H1 (cell line): ENCODE results near the gene TFB1M. TPM values are rescaled to one million over a fixed set of nuclear protein-coding genes. Genes with fewer than 3 reads are reported as not detected.

ENCODE experiments used
- CTCF ChIA-PET: fragments of 300-600 bp; sonication (Branson Sonifier 250); formaldehyde crosslinking; loops from one replicate; lab custom pipeline; 2021; ENCODE audit not compliant: partially characterized antibody; lab: Charles Lee
- POLR2A ChIA-PET: fragments of 300-600 bp; sonication (Branson Sonifier 250); formaldehyde crosslinking; loops from one replicate; lab custom pipeline; 2021; ENCODE audit warnings: inconsistent platforms; ENCODE audit not compliant: partially characterized antibody; lab: Charles Lee
- DNase-seq, 2 experiments: peaks; one replicate each; pipeline versions ENCODE4 v3.0.0 to v3.0.0-alpha.2; 2010 to 2022; ENCODE audit warnings: low spot score in 2 of 2, low read depth in 1 of 2, mixed read lengths in 1 of 2
- FAIRE-seq: peaks from 2 replicates; lab custom pipeline; 2011; peaks lifted over from hg19 to GRCh38; lab: Jason Lieb, UNC
- H2AFZ ChIP-seq: 2 replicates; pipeline ENCODE4 v1.8.1; 2012; ENCODE audit warnings: low read length, inconsistent platforms
- H2AK5ac ChIP-seq: 2 replicates; pipeline ENCODE4 v1.6.1; 2013; ENCODE audit warnings: low read depth, low read length
- H2BK120ac ChIP-seq: replicated peaks from 2 replicates; pipeline ENCODE3; 2013; ENCODE audit warnings: low read depth, low read length, inconsistent platforms
- H2BK12ac ChIP-seq: 2 replicates; pipeline ENCODE4 v1.6.1; 2013; ENCODE audit warnings: low read depth, low read length
- H2BK15ac ChIP-seq: 2 replicates; pipeline ENCODE4 v1.6.1; 2013; ENCODE audit warnings: low read length
- H2BK20ac ChIP-seq: 2 replicates; pipeline ENCODE4 v1.6.1; 2013; ENCODE audit warnings: low read length
- H2BK5ac ChIP-seq: 2 replicates; pipeline ENCODE4 v1.6.1; 2013; ENCODE audit warnings: low read depth, low read length
- H3K14ac ChIP-seq: 2 replicates; pipeline ENCODE4 v1.6.1; 2013; ENCODE audit warnings: inconsistent platforms; ENCODE audit not compliant: insufficient read length
- H3K18ac ChIP-seq: 2 replicates; pipeline ENCODE4 v1.6.1; 2013; ENCODE audit warnings: low read length; ENCODE audit errors: extremely low read depth
- H3K23ac ChIP-seq: 2 replicates; pipeline ENCODE4 v1.6.1; 2013; ENCODE audit warnings: inconsistent platforms; ENCODE audit not compliant: insufficient read length
- H3K23me2 ChIP-seq: 2 replicates; pipeline ENCODE4 v1.6.1; 2013; ENCODE audit warnings: low read depth, low read length
- H3K27ac ChIP-seq: 2 replicates; pipeline ENCODE4 v1.6.1; 2011; ENCODE audit warnings: low read depth, low read length, inconsistent platforms
- H3K27me3 ChIP-seq, 4 experiments: replicated peaks in 1 of 4; 1 replicate in 1 of 4; 2 replicates in 3 of 4; pipeline versions ENCODE4 v1.6.1 to v1.8.1; 2011 to 2013; ENCODE audit warnings: low read length in 3 of 4, mild to moderate bottlenecking in 3 of 4, inconsistent platforms in 2 of 4, mixed read lengths in 2 of 4, moderate library complexity in 1 of 4; ENCODE audit not compliant: control insufficient read depth in 3 of 4, insufficient read depth in 3 of 4; ENCODE audit errors: extremely low read depth in 1 of 4
- H3K36me3 ChIP-seq, 4 experiments: 2 replicates each; pipeline versions ENCODE4 v1.6.1 to v1.8.1; 2011 to 2013; ENCODE audit warnings: mild to moderate bottlenecking in 4 of 4, low read length in 3 of 4, moderate library complexity in 2 of 4, control low read depth in 1 of 4, inconsistent platforms in 1 of 4; ENCODE audit not compliant: insufficient read depth in 4 of 4, control insufficient read depth in 2 of 4
- H3K4ac ChIP-seq: replicated peaks from 2 replicates; pipeline ENCODE3; 2013; ENCODE audit warnings: low read length, low read depth, mixed read lengths, inconsistent platforms; ENCODE audit not compliant: insufficient read length
- H3K4me1 ChIP-seq, 4 experiments: replicated peaks in 1 of 4; 1 replicate in 1 of 4; 2 replicates in 3 of 4; pipeline versions ENCODE4 v1.6.1 to v1.8.1; 2011 to 2013; ENCODE audit warnings: low read length in 3 of 4, inconsistent platforms in 2 of 4, mixed read lengths in 1 of 4; ENCODE audit not compliant: insufficient read depth in 4 of 4, control insufficient read depth in 3 of 4
- H3K4me2 ChIP-seq, 2 experiments: 2 replicates each; pipeline versions ENCODE4 v1.6.1 to v1.8.1; 2011 to 2013; ENCODE audit warnings: low read depth in 2 of 2, low read length in 2 of 2, control low read depth in 1 of 2, inconsistent platforms in 1 of 2, mild to moderate bottlenecking in 1 of 2; ENCODE audit not compliant: insufficient read depth in 1 of 2
- H3K4me3 ChIP-seq, 4 experiments: fragments of 200-600, 300-600 bp in 1 of 4; sonication (generic), shearing (Covaris generic), sonication (Bioruptor Twin) in 1 of 4; 2 replicates each; pipeline versions ENCODE4 v1.5.1 to v1.8.1; 2011 to 2016; ENCODE audit warnings: low read length in 4 of 4, low read depth in 3 of 4, control low read depth in 2 of 4, inconsistent platforms in 2 of 4, mild to moderate bottlenecking in 2 of 4, mixed read lengths in 1 of 4, moderate library complexity in 1 of 4; ENCODE audit not compliant: insufficient read depth in 2 of 4; ENCODE audit errors: extremely low read depth in 1 of 4
- H3K56ac ChIP-seq: replicated peaks from 2 replicates; pipeline ENCODE3; 2013; ENCODE audit warnings: low read depth, mild to moderate bottlenecking, mixed read lengths, low read length, inconsistent platforms; ENCODE audit not compliant: insufficient read length
- H3K79me1 ChIP-seq: 2 replicates; pipeline ENCODE4 v1.6.1; 2013; ENCODE audit warnings: low read depth, low read length, control low read depth
- H3K79me2 ChIP-seq, 2 experiments: 2 replicates each; pipeline versions ENCODE4 v1.6.1 to v1.8.1; 2012 to 2013; ENCODE audit warnings: low read length in 2 of 2, mild to moderate bottlenecking in 2 of 2, inconsistent platforms in 1 of 2; ENCODE audit not compliant: insufficient read depth in 2 of 2, control insufficient read depth in 1 of 2
- H3K9ac ChIP-seq, 4 experiments: replicated peaks in 1 of 4; 1 replicate in 1 of 4; 2 replicates in 3 of 4; pipeline versions ENCODE4 v1.6.1 to v1.8.1; 2011 to 2013; ENCODE audit warnings: low read depth in 3 of 4, low read length in 3 of 4, control low read depth in 2 of 4, mild to moderate bottlenecking in 2 of 4, moderate library complexity in 2 of 4, inconsistent platforms in 1 of 4; ENCODE audit errors: extremely low read depth in 1 of 4
- H3K9me3 ChIP-seq, 2 experiments: 2 replicates each; pipeline versions ENCODE4 v1.6.1 to v1.8.1; 2012 to 2013; ENCODE audit warnings: mild to moderate bottlenecking in 2 of 2, moderate library complexity in 2 of 2, control low read depth in 1 of 2, inconsistent platforms in 1 of 2, low read depth in 1 of 2, low read length in 1 of 2, mixed read lengths in 1 of 2; ENCODE audit not compliant: insufficient read depth in 2 of 2
- H4K20me1 ChIP-seq, 2 experiments: replicated peaks in 1 of 2; 2 replicates each; pipeline versions ENCODE3 to v1.8.1; 2011 to 2013; ENCODE audit warnings: inconsistent platforms in 2 of 2, low read length in 2 of 2, mild to moderate bottlenecking in 1 of 2; ENCODE audit not compliant: insufficient read depth in 2 of 2, control insufficient read depth in 1 of 2
- H4K5ac ChIP-seq: 2 replicates; pipeline ENCODE4 v1.6.1; 2013; ENCODE audit warnings: low read length, low read depth, mixed read lengths, inconsistent platforms; ENCODE audit not compliant: insufficient read length
- H4K8ac ChIP-seq: 2 replicates; pipeline ENCODE4 v1.8.0; 2013; ENCODE audit warnings: mild to moderate bottlenecking, moderate library complexity, low read length, inconsistent platforms; ENCODE audit not compliant: insufficient read depth; ENCODE audit errors: extremely low read depth
- H4K91ac ChIP-seq: replicated peaks from 2 replicates; pipeline ENCODE3; 2013; ENCODE audit warnings: low read length, mixed read lengths, inconsistent platforms; ENCODE audit not compliant: insufficient read length
- CBX8 ChIP-seq: fragments of 300-800, 300-1000 bp; sonication (generic); IDR thresholded peaks from 2 replicates; pipeline ENCODE4 v1.7.1; 2016; ENCODE audit warnings: low read depth, low read length, borderline replicate concordance
- CTBP2 ChIP-seq: IDR thresholded peaks from 2 replicates; pipeline ENCODE4 v1.7.0; 2011; ENCODE audit warnings: borderline replicate concordance, mild to moderate bottlenecking, moderate library complexity, mixed read lengths, low read length; ENCODE audit not compliant: insufficient read depth, insufficient read length
- CTCF ChIP-seq, 3 experiments: IDR thresholded peaks; 1 replicate in 2 of 3; 2 replicates in 1 of 3; pipeline versions ENCODE4 v1.5.1 to v1.6.1; 2011; ENCODE audit warnings: low read length in 3 of 3, mild to moderate bottlenecking in 3 of 3, inconsistent platforms in 2 of 3, low read depth in 1 of 3, moderate library complexity in 1 of 3; ENCODE audit not compliant: insufficient read depth in 1 of 3; ENCODE audit errors: control extremely low read depth in 1 of 3
- EGR1 ChIP-seq: IDR thresholded peaks from 2 replicates; pipeline ENCODE4 v1.6.1; 2011; ENCODE audit warnings: low read depth, low read length, borderline replicate concordance
- EP300 ChIP-seq, 2 experiments: IDR thresholded peaks; 1 replicate in 1 of 2; 2 replicates in 1 of 2; pipeline ENCODE4 v1.6.1; 2011 to 2012; ENCODE audit warnings: low read depth in 2 of 2, low read length in 2 of 2, mild to moderate bottlenecking in 2 of 2, borderline replicate concordance in 1 of 2, inconsistent platforms in 1 of 2, moderate library complexity in 1 of 2
- GTF2F1 ChIP-seq: IDR thresholded peaks from 2 replicates; pipeline ENCODE4 v1.6.1; 2012; ENCODE audit warnings: low read depth, low read length, improper control_type of control experiment, borderline replicate concordance
- HDAC6 ChIP-seq: IDR thresholded peaks from one replicate; pipeline ENCODE4 v1.7.1; 2012; ENCODE audit warnings: low read depth, mild to moderate bottlenecking, inconsistent platforms, low read length, moderate library complexity
- POLR2A ChIP-seq, 2 experiments: IDR thresholded peaks; 1 replicate in 1 of 2; 2 replicates in 1 of 2; pipeline ENCODE4 v1.6.1; 2011; ENCODE audit warnings: low read depth in 2 of 2, low read length in 2 of 2, mild to moderate bottlenecking in 2 of 2; ENCODE audit errors: control extremely low read depth in 1 of 2
- RAD21 ChIP-seq, 2 experiments: IDR thresholded peaks in 1 of 2; conservative IDR thresholded peaks in 1 of 2; 2 replicates each; pipeline ENCODE4 v1.6.1; 2011; ENCODE audit warnings: low read depth in 2 of 2, low read length in 2 of 2, improper control_type of control experiment in 1 of 2, inconsistent platforms in 1 of 2, mild to moderate bottlenecking in 1 of 2, moderate library complexity in 1 of 2
- TAF1 ChIP-seq: IDR thresholded peaks from 2 replicates; pipeline ENCODE4 v1.6.1; 2011; ENCODE audit warnings: mild to moderate bottlenecking, low read depth, low read length
- TEAD4 ChIP-seq: IDR thresholded peaks from 2 replicates; pipeline ENCODE4 v1.6.1; 2012; ENCODE audit warnings: low read depth, low read length, inconsistent platforms, mixed read lengths
- WGBS, 2 experiments: shearing (Covaris generic) in 1 of 2; methylation state at CpG; one replicate each; pipeline versions ENCODE4 v1.1.6 to v1.1.7; 2013 to 2015; ENCODE audit warnings: low lambda C conversion rate in 2 of 2, mixed read lengths in 2 of 2, inconsistent platforms in 1 of 2, low coverage in 1 of 2, missing lambda C conversion rate in 1 of 2; ENCODE audit not compliant: insufficient replicate concordance in 2 of 2, insufficient coverage in 1 of 2, insufficient read length in 1 of 2; ENCODE audit errors: extremely low coverage in 1 of 2, missing lambda C conversion rate in 1 of 2; 5-methylcytosine and 5-hydroxymethylcytosine counted together
- polyA plus RNA-seq, 7 experiments: library from polyadenylated mRNA; depleted of rRNA in 3 of 7; stranded (reverse) in 5 of 7; unstranded in 2 of 7; fragments of >200 nt in 5 of 7; fragments of 200-250 nt in 2 of 7; gene quantifications; 1 replicate in 5 of 7; 2 replicates in 1 of 7; 4 replicates in 1 of 7; pipeline versions ENCODE4 v1.2.1 to v1.2.3, GENCODE V29; 2011 to 2013; ENCODE audit warnings: missing spikeins in 2 of 7, mixed read lengths in 2 of 7
- total RNA-seq: library from RNA; stranded (reverse); fragmentation: NEBNext Ultra II Directional; extraction: Animal tissue kit (Norgen Biotek cat#: 25700); gene quantifications from 2 replicates; pipeline ENCODE4 v1.2.1, GENCODE V29; 2021

TFB1M gene
- total and polyA plus RNA-seq, 2 of the 8 experiments (the other 6 are each of a cell fraction or from before 2014, with no cell fraction given) = 28.2 to 49.4 TPM

- Histone ChIP-seq H3K18ac (no peak overlapping the region), H4K8ac (no peak overlapping the region), H2BK15ac (no peak overlapping the region), H3K9me3 (no peaks in the 10 kb centered on the region), H3K4ac (no peak overlapping the region), H3K79me2 (peaks cover 0 to 30% of the 10 kb centered on the region in 2 experiments; a peak in 2 of 4 replicates), H3K4me2 (no peak overlapping the region), H3K79me1 (no peaks in the 10 kb centered on the region; the same call in 1 of the 2 replicates), H3K4me1 (no peaks in the 10 kb centered on the region), H4K5ac (no peak overlapping the region), H3K23me2 (peaks cover 6% of the 10 kb centered on the region), H2BK120ac (no peak overlapping the region), H3K23ac (no peak overlapping the region), H3K56ac (no peak overlapping the region), H3K36me3 (peaks cover 5 to 58% (median 21%) of the 10 kb centered on the region in 4 experiments; a peak in 7 of 8 replicates), H2AFZ (no peak overlapping the region), H2BK12ac (no peak overlapping the region), H4K91ac (no peak overlapping the region), H3K27me3 (no peaks in the 10 kb centered on the region), H2AK5ac (no peak overlapping the region), H2BK5ac (no peak overlapping the region), H3K9ac (no peak overlapping the region), H2BK20ac (no peak overlapping the region), H3K4me3 (no peak overlapping the region), H3K14ac (no peak overlapping the region), H4K20me1 (peaks cover 1 to 2% of the 10 kb centered on the region in 2 experiments), H3K27ac (no peak overlapping the region)
- FAIRE-seq (no peak), DNase-seq (no peak)
- ChIA-PET POLR2A (no interaction called here), CTCF (interaction anchor here (1.0 kb wide), 1 partner anchor 10 kb away, joined by 3 read pairs; no protein-coding TSS in a partner anchor)
- WGBS, 2 experiments = 98% methylated on average over 2 of the region's 2 CpGs; no CpG with 5 or more reads in 1 of the 2 experiments
- no peak for TF ChIP-seq GTF2F1
- no peak for TF ChIP-seq EGR1
- TF ChIP-seq CBX8 = no peak
- TF ChIP-seq CTCF (IDR thresholded peaks at IDR 0.05; ENCODE audit: control extremely low read depth in 1 of 3, insufficient read depth in 1 of 3, low read depth in 1 of 3, low read length in 3 of 3) = no peak
- no peak for TF ChIP-seq HDAC6
- no peak for TF ChIP-seq POLR2A (IDR thresholded peaks at IDR 0.05; ENCODE audit: control extremely low read depth in 1 of 2, low read depth in 2 of 2, low read length in 2 of 2)
- no peak for TF ChIP-seq TEAD4
- TF ChIP-seq TAF1 = no peak
- TF ChIP-seq CTBP2 = no peak
- no peak for TF ChIP-seq EP300 (IDR thresholded peaks at IDR 0.05; ENCODE audit: borderline replicate concordance in 1 of 2, low read depth in 2 of 2, low read length in 2 of 2)
- TF ChIP-seq RAD21 (IDR thresholded peaks at IDR 0.05 in 1 of 2, conservative IDR thresholded peaks at IDR 0.05 in 1 of 2; ENCODE audit: low read depth in 2 of 2, low read length in 2 of 2) = no peak
These were observed 2.7 kb downstream of the TFB1M start for GRCh38 chr6:155311583-155311982.
